GM19468 (cell line): ENCODE results near the gene NTPCR.
"Not testable (repeated sequence)": the region's sequence is repeated elsewhere in the genome, so short reads cannot be mapped to it uniquely, and the experiment has no call there.

Source experiments
- ATAC-seq: cut with Tn5 transposase; IDR thresholded peaks from one replicate; pipeline ENCODE4 v1.9.1; 2021; ENCODE audit warnings: mild to moderate bottlenecking, moderate library complexity, moderate number of reproducible peaks; ENCODE audit not compliant: unreplicated experiment; ENCODE audit errors: extremely low read depth

The NTPCR gene

GRCh38 chr1:232925421-232926220, 24.8 kb upstream of the NTPCR start:
- no peak for ATAC-seq

GRCh38 chr1:232927166-232927565, 23.2 kb upstream of the NTPCR start:
- ATAC-seq = not testable (repeated sequence)

- no peak for ATAC-seq
Measured at GRCh38 chr1:232927830-232928505, 22.4 kb upstream of the NTPCR start.

- no peak for ATAC-seq
Measured at GRCh38 chr1:232932486-232933425, 17.7 kb upstream of the NTPCR start.

GRCh38 chr1:232936941-232937340, 13.5 kb upstream of the NTPCR start:
- ATAC-seq = no peak

- ATAC-seq = no peak
Measured at GRCh38 chr1:232937741-232938375, 12.6 kb upstream of the NTPCR start.

- ATAC-seq = no peak
Measured at GRCh38 chr1:232938926-232939325, 11.5 kb upstream of the NTPCR start.

- ATAC-seq = no peak
Measured at GRCh38 chr1:232939748-232940147, 10.7 kb upstream of the NTPCR start.

GRCh38 chr1:232940262-232940661, 10.1 kb upstream of the NTPCR start:
- no peak for ATAC-seq

- no peak for ATAC-seq
Measured at GRCh38 chr1:232942413-232943294, 7.8 kb upstream of the NTPCR start.

GRCh38 chr1:232943679-232944252, 6.6 kb upstream of the NTPCR start:
- ATAC-seq = no peak

GRCh38 chr1:232944347-232944746, 6.1 kb upstream of the NTPCR start:
- ATAC-seq = no peak

GRCh38 chr1:232949636-232950196, 695 bp upstream of the NTPCR start:
- no peak for ATAC-seq

GRCh38 chr1:232951180-232951579, 769 bp downstream of the NTPCR start:
- no peak for ATAC-seq

- no peak for ATAC-seq
Measured at GRCh38 chr1:232951605-232952004, 1.2 kb downstream of the NTPCR start.

GRCh38 chr1:232952514-232953499, 2.4 kb downstream of the NTPCR start:
- ATAC-seq = peak; percentile 27

DNA sequence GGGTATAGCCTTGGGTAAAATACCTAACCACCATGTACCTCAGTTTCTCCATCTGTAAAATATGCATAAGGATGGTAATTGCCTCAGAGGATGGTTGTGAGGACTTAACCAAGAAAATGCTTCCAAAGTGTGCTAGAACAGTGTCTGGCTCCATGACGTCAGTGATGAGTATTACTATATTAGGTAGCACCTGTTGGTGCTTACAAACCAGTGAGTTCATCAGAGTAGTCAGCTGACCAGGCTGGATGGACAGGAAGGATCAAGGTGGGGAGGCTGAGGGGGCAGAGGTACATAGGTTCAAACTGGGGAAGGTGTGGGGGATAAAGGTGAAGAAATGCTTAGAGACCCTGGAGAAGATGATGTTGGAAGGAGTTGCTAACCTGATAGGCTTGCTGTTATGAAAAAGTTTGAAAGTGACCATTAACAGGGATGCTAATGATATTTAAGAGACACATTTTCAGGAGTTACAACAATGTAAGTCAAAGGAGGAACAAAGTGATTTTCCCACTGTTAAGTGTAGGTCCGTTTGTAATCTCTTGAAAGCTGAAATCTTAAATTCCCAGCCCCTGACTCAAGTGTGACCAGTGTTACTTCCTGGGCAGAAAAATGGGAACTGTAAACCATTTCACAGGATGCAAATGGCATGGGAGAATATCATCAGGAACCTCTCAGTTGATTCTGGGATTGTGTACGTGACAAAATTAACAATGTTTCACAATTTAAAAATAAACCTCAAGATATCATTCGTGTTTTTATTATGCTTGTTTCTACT, 4.4 kb downstream of the NTPCR start:
- ATAC-seq = no peak
